AG04450 (cell line): ENCODE data around the gene TANK. TPM values are rescaled to one million over a fixed set of nuclear protein-coding genes. Genes with fewer than 3 reads are reported as not detected.

Experiments used
- CTCF ChIA-PET: fragments of 300-600, 350-600 bp; formaldehyde crosslinking; extraction: SDS; loops from one replicate; lab custom pipeline; 2022; ENCODE audit warnings: antibody characterized with exemption, inconsistent platforms; lab: Charles Lee
- POLR2A ChIA-PET: fragments of 350-600 bp; formaldehyde crosslinking; extraction: SDS; loops from one replicate; lab custom pipeline; 2021; ENCODE audit warnings: antibody characterized with exemption, inconsistent platforms; lab: Yijun Ruan, JAX
- DNase-seq: peaks from one replicate; pipeline ENCODE4 v3.0.0-alpha.2; 2011; ENCODE audit warnings: low read depth, low spot score
- H3K27ac ChIP-seq: one replicate; pipeline ENCODE4 v1.5.1; 2012; ENCODE audit warnings: low read depth, low read length, control low read depth
- H3K27me3 ChIP-seq: one replicate; pipeline ENCODE4 v1.6.0; 2012; ENCODE audit warnings: low read length; ENCODE audit not compliant: control insufficient read depth, insufficient read depth
- H3K4me3 ChIP-seq: 2 replicates; pipeline ENCODE4 v1.5.1; 2011; ENCODE audit warnings: mild to moderate bottlenecking, low read depth, low read length, control low read depth
- H3K9me3 ChIP-seq: 2 replicates; pipeline ENCODE4 v1.5.1; 2012; ENCODE audit warnings: low read length; ENCODE audit not compliant: control insufficient read depth, insufficient read depth
- polyA plus RNA-seq: library from polyadenylated mRNA; depleted of rRNA; stranded (reverse); fragments of >200 nt; gene quantifications from 2 replicates; pipeline ENCODE4 v1.2.3, GENCODE V29; 2011
- TF ChIP-seq, protein P1 (sequence below): IDR thresholded peaks from 2 replicates; pipeline ENCODE4 v1.5.1; 2011; ENCODE audit warnings: low read depth, low read length, control low read depth, inconsistent platforms

The TANK gene
- polyA plus RNA-seq, 1 experiment, result 56.6 TPM

DNA sequence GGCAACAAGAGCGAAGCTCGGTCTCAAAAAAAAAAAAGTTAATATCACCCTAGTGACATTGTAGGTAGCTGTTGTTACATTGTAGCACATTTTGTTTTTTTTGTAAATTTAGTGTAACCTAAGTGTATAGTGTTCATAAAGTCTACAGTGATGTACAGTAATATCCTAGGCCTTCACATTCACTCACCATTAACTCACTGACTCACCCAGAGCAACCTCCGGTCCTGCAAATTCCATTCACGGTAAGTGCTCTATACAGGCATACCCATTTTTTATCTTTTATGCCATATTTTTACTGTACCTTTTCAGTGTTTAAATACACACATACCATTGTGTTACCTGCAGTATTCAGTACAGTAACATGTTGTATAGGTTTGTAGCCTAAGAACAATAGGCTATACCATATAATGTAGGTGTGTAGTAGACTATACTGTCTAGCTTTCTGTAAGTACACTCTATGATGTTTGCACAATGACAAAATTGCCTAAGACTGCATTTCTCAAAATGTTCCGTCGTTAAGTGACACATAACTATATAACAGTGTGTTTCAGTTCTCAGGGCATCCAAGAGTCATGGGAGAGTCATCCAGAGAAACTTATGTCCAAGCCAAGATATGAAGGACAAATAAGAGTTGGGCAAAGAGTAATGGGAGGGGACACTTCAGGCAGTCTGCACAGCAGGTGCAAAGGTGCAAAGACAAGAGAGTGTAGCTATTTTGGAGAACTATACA, 68.4 kb downstream of the TANK start:
- no peaks in the 10 kb centered on the region for H3K9me3 ChIP-seq
- ChIA-PET POLR2A (no interaction called here), CTCF (no interaction called here)
- no peak for DNase-seq
- TF ChIP-seq, protein P1, sequence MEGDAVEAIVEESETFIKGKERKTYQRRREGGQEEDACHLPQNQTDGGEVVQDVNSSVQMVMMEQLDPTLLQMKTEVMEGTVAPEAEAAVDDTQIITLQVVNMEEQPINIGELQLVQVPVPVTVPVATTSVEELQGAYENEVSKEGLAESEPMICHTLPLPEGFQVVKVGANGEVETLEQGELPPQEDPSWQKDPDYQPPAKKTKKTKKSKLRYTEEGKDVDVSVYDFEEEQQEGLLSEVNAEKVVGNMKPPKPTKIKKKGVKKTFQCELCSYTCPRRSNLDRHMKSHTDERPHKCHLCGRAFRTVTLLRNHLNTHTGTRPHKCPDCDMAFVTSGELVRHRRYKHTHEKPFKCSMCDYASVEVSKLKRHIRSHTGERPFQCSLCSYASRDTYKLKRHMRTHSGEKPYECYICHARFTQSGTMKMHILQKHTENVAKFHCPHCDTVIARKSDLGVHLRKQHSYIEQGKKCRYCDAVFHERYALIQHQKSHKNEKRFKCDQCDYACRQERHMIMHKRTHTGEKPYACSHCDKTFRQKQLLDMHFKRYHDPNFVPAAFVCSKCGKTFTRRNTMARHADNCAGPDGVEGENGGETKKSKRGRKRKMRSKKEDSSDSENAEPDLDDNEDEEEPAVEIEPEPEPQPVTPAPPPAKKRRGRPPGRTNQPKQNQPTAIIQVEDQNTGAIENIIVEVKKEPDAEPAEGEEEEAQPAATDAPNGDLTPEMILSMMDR, result no peak
- H3K4me3 ChIP-seq, result no peak overlapping the region
- H3K27me3 ChIP-seq, result no peaks in the 10 kb centered on the region
- no peak overlapping the region for H3K27ac ChIP-seq

DNA sequence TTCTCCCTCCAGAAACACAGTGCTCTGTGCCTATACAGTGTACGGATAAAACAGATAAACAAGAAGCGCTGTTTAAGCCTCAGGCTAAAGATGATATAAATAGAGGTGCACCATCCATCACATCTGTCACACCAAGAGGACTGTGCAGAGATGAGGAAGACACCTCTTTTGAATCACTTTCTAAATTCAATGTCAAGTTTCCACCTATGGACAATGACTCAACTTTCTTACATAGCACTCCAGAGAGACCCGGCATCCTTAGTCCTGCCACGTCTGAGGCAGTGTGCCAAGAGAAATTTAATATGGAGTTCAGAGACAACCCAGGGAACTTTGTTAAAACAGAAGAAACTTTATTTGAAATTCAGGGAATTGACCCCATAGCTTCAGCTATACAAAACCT, 70.7 kb downstream of the TANK start:
- DNase-seq, result no peak
- POLR2A ChIA-PET, result no interaction called here
- H3K27me3 ChIP-seq, result no peaks in the 10 kb centered on the region
- H3K4me3 ChIP-seq, result no peak overlapping the region
- no peak overlapping the region for H3K27ac ChIP-seq
- TF ChIP-seq, protein P1, result no peak
- H3K9me3 ChIP-seq, result no peaks in the 10 kb centered on the region
- CTCF ChIA-PET, result interaction anchor here (1.5 to 1.7 kb wide), 2 partner anchors 8 to 20 kb away, joined by 7 to 9 read pairs; no protein-coding TSS in a partner anchor

DNA sequence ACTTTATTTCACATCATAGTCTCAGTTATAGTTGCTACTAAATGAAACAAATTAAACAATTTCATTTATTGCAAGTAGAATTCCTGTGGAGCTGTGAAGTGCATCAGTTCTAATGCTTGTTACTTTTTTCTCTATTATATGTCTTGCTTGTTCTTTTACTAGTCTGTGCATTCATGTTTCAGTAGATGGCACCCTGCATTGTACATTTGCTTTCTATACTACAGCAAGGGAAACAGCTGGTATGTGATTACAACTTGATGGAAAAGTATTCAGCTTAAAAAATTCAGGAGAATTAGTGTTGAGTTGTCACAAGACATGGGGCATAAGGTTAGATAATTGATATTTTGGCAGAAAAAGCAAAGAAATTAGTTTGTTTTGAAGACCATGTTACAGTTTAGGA, 72.3 kb downstream of the TANK start:
- Histone ChIP-seq H3K9me3 (no peaks in the 10 kb centered on the region), H3K27ac (no peak overlapping the region), H3K4me3 (no peak overlapping the region), H3K27me3 (no peaks in the 10 kb centered on the region)
- no peak for DNase-seq
- ChIA-PET POLR2A (no interaction called here), CTCF (interaction anchor here (0.5 to 2.8 kb wide), 5 partner anchors 10 to 804 kb away, joined by 3 to 11 read pairs (median 9); no protein-coding TSS in a partner anchor)
- TF ChIP-seq, protein P1, result no peak

DNA sequence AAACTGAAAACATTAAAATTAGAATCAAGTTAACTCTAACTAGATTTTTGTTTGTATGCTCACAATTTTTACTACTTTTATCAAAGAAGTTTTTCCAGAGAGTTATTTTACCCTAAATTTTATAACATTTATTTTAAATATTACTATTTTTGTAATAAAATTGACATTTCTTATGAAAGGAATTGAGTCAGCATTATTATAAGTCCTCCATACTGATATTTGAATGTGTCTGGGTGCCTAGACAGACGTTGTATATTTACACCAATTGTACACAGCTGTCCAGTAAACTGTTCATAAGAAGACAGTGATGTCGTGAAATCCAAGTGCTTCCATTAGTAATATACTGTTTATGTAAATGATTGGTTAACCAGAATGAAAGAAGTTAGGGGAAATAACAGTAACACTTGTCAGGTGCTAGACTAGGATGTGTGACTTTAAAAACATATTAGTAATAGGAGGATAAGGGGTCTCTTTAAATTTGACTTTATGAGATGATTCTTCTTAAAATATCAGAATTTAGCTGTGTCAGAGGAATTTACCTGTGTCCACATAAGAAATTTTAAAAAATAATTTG, 73.7 kb downstream of the TANK start:
- POLR2A ChIA-PET, result no interaction called here
- TF ChIP-seq, protein P1, result no peak

DNA sequence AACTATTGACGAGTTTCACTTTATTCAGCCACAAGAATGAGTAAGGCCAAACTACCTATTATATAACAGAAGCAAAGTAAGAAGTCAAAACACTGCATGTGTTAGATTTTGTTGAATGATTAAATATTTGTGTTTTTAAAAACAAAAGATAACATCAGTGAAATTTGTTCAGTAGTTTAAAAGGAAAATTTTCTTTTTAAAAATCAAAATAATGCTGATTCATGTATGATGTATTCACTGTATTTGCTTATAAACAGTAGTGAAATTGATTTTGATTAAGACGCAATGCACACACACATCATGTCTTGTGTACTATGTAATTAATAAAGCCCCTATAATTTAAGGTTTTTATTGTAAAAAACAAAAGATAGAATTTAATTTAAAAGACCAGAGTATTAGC, 74.4 kb downstream of the TANK start:
- Histone ChIP-seq H3K27me3 (no peaks in the 10 kb centered on the region), H3K27ac (no peak overlapping the region), H3K4me3 (no peak overlapping the region), H3K9me3 (no peaks in the 10 kb centered on the region)
- ChIA-PET CTCF (interaction anchor here (1.4 kb wide), 1 partner anchor 11 kb away, joined by 7 read pairs; no protein-coding TSS in a partner anchor), POLR2A (no interaction called here)
- TF ChIP-seq, protein P1, result no peak
- no peak for DNase-seq

More for the DNA sequence above, 73.7 kb downstream of the TANK start:
- no peak overlapping the region for H3K27ac ChIP-seq
- DNase-seq, result no peak
- CTCF ChIA-PET, result interaction anchor here (1.3 to 2.8 kb wide), 3 partner anchors 10 to 40 kb away, joined by 3 to 11 read pairs (median 7); no protein-coding TSS in a partner anchor
- no peaks in the 10 kb centered on the region for H3K9me3 ChIP-seq
- no peak overlapping the region for H3K4me3 ChIP-seq
- no peaks in the 10 kb centered on the region for H3K27me3 ChIP-seq
